Thyroid gland (tissue), 4 donors: ENCODE results near the gene EXD1. TPM values are rescaled to one million over a fixed set of nuclear protein-coding genes. Genes with fewer than 3 reads are reported as not detected.
A peak's percentile ranks its signal among the peaks of the same experiment; 100 is the strongest.
"Not testable (repeated sequence)": the region's sequence is repeated elsewhere in the genome, so short reads cannot be mapped to it uniquely, and the experiment has no call there.

Source experiments
- DNase-seq, 2 donors: peaks; one replicate each; pipeline ENCODE4 v3.0.0-alpha.2; 2019
- H3K27ac ChIP-seq, 3 donors: fragments of 200-600 bp; sonication (generic); 1 replicate in 2 of 3; 2 replicates in 1 of 3; pipeline ENCODE4 v1.5.1; 2016 to 2019; ENCODE audit warnings: mild to moderate bottlenecking in 1 of 3, moderate library complexity in 1 of 3
- H3K27me3 ChIP-seq: fragments of 200-600 bp; sonication (generic); one replicate; pipeline ENCODE4 v1.5.1; 2019
- H3K36me3 ChIP-seq, 2 donors: fragments of 200-600 bp; sonication (generic); one replicate each; pipeline ENCODE4 v1.5.1; 2016 to 2019
- H3K4me1 ChIP-seq, 2 donors: fragments of 200-600 bp; sonication (generic); one replicate each; pipeline ENCODE4 v1.5.1; 2017 to 2019
- H3K4me3 ChIP-seq, 3 donors: fragments of 200-600 bp; sonication (generic); replicated peaks in 1 of 3; 1 replicate in 2 of 3; 2 replicates in 1 of 3; pipeline ENCODE4 v1.5.1; 2016; ENCODE audit warnings: mild to moderate bottlenecking in 1 of 3
- H3K9me3 ChIP-seq: fragments of 200-600 bp; sonication (generic); one replicate; pipeline ENCODE4 v1.5.1; 2017
- POLR2A ChIP-seq, 2 donors: fragments of 450-650 bp; IDR thresholded peaks; one replicate each; pipeline ENCODE4 v1.6.1; 2017; ENCODE audit warnings: antibody characterized with exemption in 2 of 2, mild to moderate bottlenecking in 2 of 2, moderate library complexity in 1 of 2
- WGBS, 2 donors: methylation state at CpG; one replicate each; pipeline ENCODE4 v1.1.5; 2017; 5-methylcytosine and 5-hydroxymethylcytosine counted together
- intact Hi-C: fragments of 100-400 bp; cut with DNase I; formaldehyde crosslinking; loops from one replicate; pipeline ENCODE4 v1.15.1; 2023
- total RNA-seq, 4 donors: library from RNA; depleted of rRNA; stranded (reverse); fragments of >200 nt; gene quantifications; one replicate each; pipeline ENCODE4 v1.2.3, GENCODE V29; 2016
- TF ChIP-seq, protein P1 (sequence below), 6 experiments: fragments of 200-600 bp in 3 of 6; fragments of 450-650 bp in 3 of 6; sonication (generic) in 3 of 6; IDR thresholded peaks; one replicate each; pipeline ENCODE4 v1.5.1; 2016 to 2019; ENCODE audit warnings: antibody characterized with exemption in 6 of 6, mild to moderate bottlenecking in 2 of 6, inconsistent platforms in 1 of 6, moderate library complexity in 1 of 6

EXD1 gene
- total RNA-seq, 4 donors from 2014 or later: 0.13 TPM; not detected in 3

DNA sequence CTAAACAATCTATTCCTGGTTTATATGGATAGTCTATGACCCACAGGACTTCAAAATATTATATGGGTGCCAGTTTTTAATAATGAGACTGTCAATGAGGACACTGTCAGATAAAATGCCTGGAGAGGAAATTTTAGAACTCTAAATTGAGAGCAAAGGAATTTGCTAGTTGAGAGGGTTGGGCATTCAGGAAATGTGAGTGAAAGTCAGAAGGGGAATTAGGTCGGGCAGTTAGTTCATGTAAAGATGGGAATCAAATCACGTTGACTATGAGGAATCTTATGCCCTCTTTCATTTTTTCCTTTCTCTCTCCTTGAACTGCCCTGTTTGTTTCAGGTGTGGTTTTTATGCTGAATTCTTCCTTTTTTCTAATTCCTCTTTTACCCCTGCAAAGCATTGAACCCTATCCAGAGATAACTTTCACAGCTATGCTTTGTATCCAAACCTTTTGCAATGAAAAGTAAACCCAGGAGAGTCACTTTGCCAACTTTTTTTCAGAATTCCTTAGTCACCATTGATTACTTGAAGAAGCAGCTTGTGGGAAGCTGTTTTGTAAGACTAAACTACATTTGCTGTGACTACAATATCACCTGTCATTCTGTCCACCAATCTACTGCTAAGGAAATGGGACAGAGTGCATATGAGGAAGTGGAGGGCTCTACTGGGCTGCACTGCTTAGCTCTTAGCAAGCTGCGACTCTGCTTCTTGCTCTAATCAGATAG, 28.4 kb upstream of the EXD1 start:
- WGBS, 2 donors: 48 to 52% methylated on average over 3 of the region's 3 CpGs
- DNase-seq: peak; percentile 29 to 30

DNA sequence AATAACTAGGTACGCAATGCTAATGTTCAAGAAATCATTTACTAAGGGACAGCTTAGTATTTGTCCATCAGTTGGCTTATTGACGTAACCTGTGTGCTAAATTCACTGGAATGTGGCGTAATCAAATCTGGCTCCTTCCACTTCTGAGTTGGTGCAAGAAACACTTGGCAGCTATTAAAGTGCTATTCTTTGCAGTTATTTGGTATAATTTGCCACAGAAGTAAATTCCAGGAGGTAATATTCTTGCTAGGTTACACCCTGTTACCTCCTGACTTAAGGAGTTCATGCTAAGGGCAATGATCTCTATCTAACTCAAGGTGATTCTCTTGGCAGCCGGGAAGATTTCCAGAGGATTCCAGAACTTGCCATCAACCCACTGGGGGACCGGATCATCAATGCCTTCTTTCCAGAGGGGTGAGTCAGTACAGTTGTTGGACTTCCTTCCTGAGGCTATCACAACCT, 26.1 kb upstream of the EXD1 start:
- no peak overlapping the region for H3K4me3 ChIP-seq
- no peaks in the 10 kb centered on the region for H3K27me3 ChIP-seq
- 86 to 87% methylated on average over 5 of the region's 5 CpGs for WGBS, 2 donors
- TF ChIP-seq POLR2A (IDR thresholded peaks at IDR 0.05): no peak
- H3K27ac ChIP-seq: peak overlapping the region in 1 of 3 donors; percentile 38
- intact Hi-C loops: no loop called here
- H3K9me3 ChIP-seq: no peaks in the 10 kb centered on the region
- no peak for DNase-seq
- peaks cover 3 to 4% of the 10 kb centered on the region in 2 donors for H3K36me3 ChIP-seq
- H3K4me1 ChIP-seq: peaks cover 10 to 23% of the 10 kb centered on the region in 2 donors

More for the DNA sequence above, 28.4 kb upstream of the EXD1 start:
- Histone ChIP-seq H3K27me3 (no peaks in the 10 kb centered on the region), H3K9me3 (no peaks in the 10 kb centered on the region), H3K4me3 (no peak overlapping the region), H3K4me1 (peaks cover 10 to 23% of the 10 kb centered on the region in 2 donors), H3K36me3 (peaks cover 4 to 11% of the 10 kb centered on the region in 2 donors), H3K27ac (peak overlapping the region; percentile 21 to 73 (median 39))
- TF ChIP-seq, protein P1, sequence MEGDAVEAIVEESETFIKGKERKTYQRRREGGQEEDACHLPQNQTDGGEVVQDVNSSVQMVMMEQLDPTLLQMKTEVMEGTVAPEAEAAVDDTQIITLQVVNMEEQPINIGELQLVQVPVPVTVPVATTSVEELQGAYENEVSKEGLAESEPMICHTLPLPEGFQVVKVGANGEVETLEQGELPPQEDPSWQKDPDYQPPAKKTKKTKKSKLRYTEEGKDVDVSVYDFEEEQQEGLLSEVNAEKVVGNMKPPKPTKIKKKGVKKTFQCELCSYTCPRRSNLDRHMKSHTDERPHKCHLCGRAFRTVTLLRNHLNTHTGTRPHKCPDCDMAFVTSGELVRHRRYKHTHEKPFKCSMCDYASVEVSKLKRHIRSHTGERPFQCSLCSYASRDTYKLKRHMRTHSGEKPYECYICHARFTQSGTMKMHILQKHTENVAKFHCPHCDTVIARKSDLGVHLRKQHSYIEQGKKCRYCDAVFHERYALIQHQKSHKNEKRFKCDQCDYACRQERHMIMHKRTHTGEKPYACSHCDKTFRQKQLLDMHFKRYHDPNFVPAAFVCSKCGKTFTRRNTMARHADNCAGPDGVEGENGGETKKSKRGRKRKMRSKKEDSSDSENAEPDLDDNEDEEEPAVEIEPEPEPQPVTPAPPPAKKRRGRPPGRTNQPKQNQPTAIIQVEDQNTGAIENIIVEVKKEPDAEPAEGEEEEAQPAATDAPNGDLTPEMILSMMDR (IDR thresholded peaks at IDR 0.05): no peak
- TF ChIP-seq POLR2A (IDR thresholded peaks at IDR 0.05): peak in 1 of 2 donors; percentile 40
- intact Hi-C loops: no loop called here

DNA sequence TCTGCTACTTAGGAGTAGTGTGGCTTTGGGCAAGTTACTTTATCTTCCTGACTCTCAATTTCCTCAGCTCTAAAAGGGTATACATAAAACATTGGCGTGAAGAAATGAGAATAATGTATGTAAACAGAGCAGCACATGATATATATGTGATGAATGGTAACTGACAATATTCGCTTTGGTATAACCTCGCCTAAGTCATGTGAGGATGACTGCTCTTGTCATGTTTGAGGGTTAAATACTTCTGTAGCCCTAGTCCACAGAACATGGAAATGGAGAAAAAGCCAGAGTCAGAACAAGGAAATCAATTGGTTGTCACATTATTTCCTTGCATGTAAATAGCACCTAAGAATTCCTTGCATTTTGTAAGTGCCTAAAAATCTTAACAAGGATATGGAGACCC, 25.5 kb upstream of the EXD1 start:
- no peaks in the 10 kb centered on the region for H3K27me3 ChIP-seq
- H3K4me3 ChIP-seq: no peak overlapping the region
- DNase-seq: no peak
- TF ChIP-seq, protein P1 (IDR thresholded peaks at IDR 0.05): no peak
- H3K27ac ChIP-seq: peak overlapping the region in 1 of 3 donors; percentile 38
- WGBS, 2 donors: 98 to 99% methylated on average over 3 of the region's 3 CpGs
- intact Hi-C loops: no loop called here
- peaks cover 10 to 23% of the 10 kb centered on the region in 2 donors for H3K4me1 ChIP-seq
- H3K9me3 ChIP-seq: no peaks in the 10 kb centered on the region
- peaks cover 3 to 4% of the 10 kb centered on the region in 2 donors for H3K36me3 ChIP-seq

DNA sequence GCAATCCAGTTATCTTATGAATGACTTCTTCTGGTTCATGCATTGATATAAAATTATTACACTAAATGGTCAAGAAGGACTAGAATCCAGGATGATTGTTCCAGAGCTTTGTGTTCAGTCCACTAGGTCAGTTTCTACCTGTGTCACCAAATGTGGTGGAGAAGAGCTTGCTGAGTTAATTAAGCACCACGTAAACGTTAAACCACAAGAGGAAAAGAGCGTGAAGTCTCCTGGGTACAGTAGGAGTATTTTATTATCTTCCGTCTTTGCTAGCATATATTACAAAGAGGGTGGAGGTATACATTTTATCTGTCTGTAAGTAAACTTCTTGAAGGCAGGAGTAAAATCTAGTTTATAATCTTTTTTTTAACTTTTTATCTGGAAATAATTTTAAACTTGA, 24.0 kb upstream of the EXD1 start:
- Histone ChIP-seq H3K4me3 (no peak overlapping the region), H3K4me1 (peaks cover 16 to 24% of the 10 kb centered on the region in 2 donors), H3K27ac (no peak overlapping the region), H3K27me3 (no peaks in the 10 kb centered on the region), H3K9me3 (no peaks in the 10 kb centered on the region), H3K36me3 (peaks cover 3 to 4% of the 10 kb centered on the region in 2 donors)
- intact Hi-C loops: no loop called here
- DNase-seq: no peak
- TF ChIP-seq, protein P1 (IDR thresholded peaks at IDR 0.05): no peak
- TF ChIP-seq POLR2A (IDR thresholded peaks at IDR 0.05): no peak
- 92 to 94% methylated on average over 4 of the region's 4 CpGs for WGBS, 2 donors

DNA sequence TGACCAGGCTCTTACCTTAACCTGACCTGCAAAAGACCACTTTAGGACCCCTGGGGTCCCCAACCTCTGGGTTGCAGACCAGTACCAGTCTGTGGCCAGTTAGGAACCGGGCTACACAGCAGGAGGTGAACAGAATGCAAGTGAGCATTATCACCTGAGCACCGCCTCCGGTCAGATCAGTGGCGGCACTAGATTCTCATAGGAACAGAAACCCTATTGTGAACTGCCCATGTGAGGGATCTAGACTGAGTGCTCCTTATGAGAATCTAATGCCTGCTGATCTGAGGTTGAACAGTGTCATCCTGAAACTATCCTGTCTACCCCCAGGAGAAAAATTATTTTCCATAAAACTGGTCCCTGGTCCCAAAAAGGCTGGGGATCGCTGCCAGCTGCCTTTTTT, 20.9 kb upstream of the EXD1 start:
- no peaks in the 10 kb centered on the region for H3K9me3 ChIP-seq
- intact Hi-C loops: no loop called here
- no peak for DNase-seq
- H3K36me3 ChIP-seq: no peaks in the 10 kb centered on the region
- TF ChIP-seq, protein P1 (IDR thresholded peaks at IDR 0.05): no peak
- no peak for TF ChIP-seq POLR2A (IDR thresholded peaks at IDR 0.05)
- peaks cover 12 to 14% of the 10 kb centered on the region in 2 donors for H3K4me1 ChIP-seq
- H3K27ac ChIP-seq: peak overlapping the region in 1 of 3 donors; percentile 79
- H3K4me3 ChIP-seq: no peak overlapping the region
- H3K27me3 ChIP-seq: no peaks in the 10 kb centered on the region
- WGBS, 2 donors: 93 to 99% methylated on average over 5 of the region's 5 CpGs

DNA sequence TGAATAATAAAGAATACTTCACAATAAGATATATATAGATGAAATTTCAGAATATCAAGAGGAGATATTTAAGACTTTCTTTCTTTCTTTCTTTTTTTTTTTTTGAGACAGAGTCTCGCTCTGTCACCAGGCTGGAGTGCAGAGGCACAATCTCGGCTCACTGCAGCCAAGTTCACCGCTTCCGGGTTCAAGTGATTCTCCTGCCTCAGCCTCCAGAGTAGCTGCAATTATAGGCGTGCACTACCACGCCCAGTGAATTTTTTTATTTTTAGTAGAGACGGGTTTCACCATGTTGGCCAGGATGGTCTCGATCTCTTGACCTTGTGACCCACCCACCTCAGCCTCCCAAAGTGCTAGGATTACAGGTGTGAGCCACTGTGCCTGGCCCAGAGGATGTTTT, 20.2 kb upstream of the EXD1 start:
- 81 to 95% methylated on average over 8 of the region's 8 CpGs for WGBS, 2 donors
- H3K4me1 ChIP-seq: peaks cover 15 to 17% of the 10 kb centered on the region in 2 donors
- H3K9me3 ChIP-seq, intact Hi-C loops, H3K36me3 ChIP-seq, H3K4me3 ChIP-seq, H3K27me3 ChIP-seq, DNase-seq: not testable (repeated sequence)
- H3K27ac ChIP-seq: peak overlapping the region in 2 of 3 donors; percentile 77 to 79
